ENCODE results near the gene GTPBP2. TPM values are rescaled to one million over a fixed set of nuclear protein-coding genes. Genes with fewer than 3 reads are reported as not detected.
"Not testable (repeated sequence)": the region's sequence is repeated elsewhere in the genome, so short reads cannot be mapped to it uniquely, and the experiment has no call there.

Gene GTPBP2
- total and polyA plus RNA-seq, 4 donors = 26.2 to 62.9 (median 43.9) TPM

GRCh38 chr6:43610431-43610830 is 18.6 kb downstream of the GTPBP2 start:
- no peaks in the 10 kb centered on the region for H3K4me1 ChIP-seq (ENCODE audit: control insufficient read depth, insufficient read depth, low read length)
- H3K27ac ChIP-seq (ENCODE audit: low read depth, low read length) = no peak overlapping the region
- H3K4me3 ChIP-seq (ENCODE audit: low read depth, low read length) = no peak overlapping the region
- H3K36me3 ChIP-seq (ENCODE audit: control insufficient read depth, insufficient read depth, low read length) = peaks cover 35% of the 10 kb centered on the region
- H3K27me3 ChIP-seq (ENCODE audit: control insufficient read depth, insufficient read depth, low read length) = no peaks in the 10 kb centered on the region
- no CpG with 5 or more reads among the region's 5 CpGs for WGBS (ENCODE audit: insufficient coverage)
- no peaks in the 10 kb centered on the region for H3K9me3 ChIP-seq (ENCODE audit: control insufficient read depth, insufficient read depth, low read length)
- no peak for DNase-seq (ENCODE audit: low read depth in 4 of 6, low spot score in 6 of 6)

DNA sequence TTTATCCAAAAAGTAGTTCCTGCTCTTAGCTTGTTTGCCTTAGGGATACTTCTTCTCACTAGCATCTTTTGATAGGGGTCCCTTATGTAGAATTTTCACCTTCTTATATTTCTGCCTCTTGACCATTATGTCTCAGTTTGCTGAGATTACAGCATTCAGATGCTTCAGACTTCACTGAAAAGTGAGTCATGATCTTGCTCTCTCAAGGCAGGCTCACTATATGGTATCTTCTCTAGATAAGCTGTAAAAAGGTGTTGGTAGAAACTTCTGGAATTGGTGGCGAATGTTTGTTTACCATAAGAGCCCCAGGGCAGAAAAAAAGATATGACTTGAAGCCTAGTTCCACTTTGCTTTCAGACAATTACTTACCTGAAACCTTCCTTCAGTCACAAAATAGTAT is 19.7 kb downstream of the GTPBP2 start:
- Histone ChIP-seq H3K9me3 (ENCODE audit: control insufficient read depth, insufficient read depth, low read length) (no peaks in the 10 kb centered on the region), H3K4me1 (ENCODE audit: control insufficient read depth, insufficient read depth, low read length) (no peaks in the 10 kb centered on the region), H3K27ac (ENCODE audit: low read depth, low read length) (no peak overlapping the region), H3K27me3 (ENCODE audit: control insufficient read depth, insufficient read depth, low read length) (no peaks in the 10 kb centered on the region), H3K36me3 (ENCODE audit: control insufficient read depth, insufficient read depth, low read length) (peaks cover 31% of the 10 kb centered on the region), H3K4me3 (ENCODE audit: low read depth, low read length) (no peak overlapping the region)
- WGBS (ENCODE audit: insufficient coverage) = no CpG with 5 or more reads among the region's 1 CpG
- DNase-seq (ENCODE audit: low read depth in 4 of 6, low spot score in 6 of 6) = no peak

DNA sequence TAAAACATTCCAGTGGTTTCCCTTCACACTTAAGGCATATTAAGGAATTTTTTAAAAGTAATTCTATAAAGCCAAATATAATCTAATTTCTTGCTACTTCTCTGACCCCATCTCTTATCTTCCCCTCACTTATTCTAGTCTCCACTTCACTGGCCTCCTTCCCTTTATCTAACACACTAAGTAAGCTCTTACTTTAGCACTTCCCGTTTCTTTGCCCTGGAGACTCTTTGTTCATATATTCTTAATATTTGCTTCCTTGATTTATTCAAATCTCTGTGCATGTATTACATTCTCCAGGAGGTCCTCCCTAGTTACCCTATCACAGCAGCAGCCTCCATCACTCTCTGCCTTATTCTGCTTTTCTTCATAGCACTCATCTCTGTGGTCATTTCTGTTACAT is 20.3 kb downstream of the GTPBP2 start:
- H3K4me3 ChIP-seq (ENCODE audit: low read depth, low read length) = no peak overlapping the region
- H3K4me1 ChIP-seq (ENCODE audit: control insufficient read depth, insufficient read depth, low read length) = no peaks in the 10 kb centered on the region
- peaks cover 26% of the 10 kb centered on the region for H3K36me3 ChIP-seq (ENCODE audit: control insufficient read depth, insufficient read depth, low read length)
- DNase-seq (ENCODE audit: low read depth in 4 of 6, low spot score in 6 of 6) = no peak
- no CpG with 5 or more reads among the region's 1 CpG for WGBS (ENCODE audit: insufficient coverage)
- no peaks in the 10 kb centered on the region for H3K27me3 ChIP-seq (ENCODE audit: control insufficient read depth, insufficient read depth, low read length)
- H3K27ac ChIP-seq (ENCODE audit: low read depth, low read length) = no peak overlapping the region
- H3K9me3 ChIP-seq (ENCODE audit: control insufficient read depth, insufficient read depth, low read length) = no peaks in the 10 kb centered on the region

DNA sequence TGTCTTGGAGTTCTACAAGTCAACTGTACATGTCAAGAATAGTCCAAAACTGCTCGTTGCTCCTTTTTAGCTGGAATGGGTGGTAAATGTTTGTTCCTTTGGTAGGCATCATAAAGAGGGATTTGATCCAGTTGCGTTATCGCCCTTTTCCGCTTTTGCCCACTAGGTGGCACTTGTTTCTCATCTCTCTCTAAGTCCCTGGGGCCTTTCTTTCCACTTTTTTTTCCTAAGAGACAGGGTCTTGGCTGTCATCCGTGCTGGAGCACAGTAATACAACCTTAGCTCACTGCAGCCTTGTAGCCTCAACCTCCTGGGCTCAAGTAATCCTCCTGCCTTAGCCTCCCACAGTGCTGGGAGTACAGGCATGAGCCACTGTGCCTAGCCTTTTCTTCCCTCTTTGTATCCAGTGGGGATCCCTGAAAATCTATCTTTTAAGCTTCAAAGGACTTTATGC is 20.7 kb downstream of the GTPBP2 start:
- H3K4me1 ChIP-seq (ENCODE audit: control insufficient read depth, insufficient read depth, low read length) = no peaks in the 10 kb centered on the region
- DNase-seq (ENCODE audit: low read depth in 4 of 6, low spot score in 6 of 6) = peak; percentile 43 to 93 (median 66)
- 7% methylated on average over 5 of the region's 5 CpGs for WGBS (ENCODE audit: insufficient coverage)
- no peaks in the 10 kb centered on the region for H3K27me3 ChIP-seq (ENCODE audit: control insufficient read depth, insufficient read depth, low read length)
- peaks cover 21% of the 10 kb centered on the region for H3K36me3 ChIP-seq (ENCODE audit: control insufficient read depth, insufficient read depth, low read length)
- H3K9me3 ChIP-seq (ENCODE audit: control insufficient read depth, insufficient read depth, low read length) = no peaks in the 10 kb centered on the region
- no peak overlapping the region for H3K4me3 ChIP-seq (ENCODE audit: low read depth, low read length)
- no peak overlapping the region for H3K27ac ChIP-seq (ENCODE audit: low read depth, low read length)

DNA sequence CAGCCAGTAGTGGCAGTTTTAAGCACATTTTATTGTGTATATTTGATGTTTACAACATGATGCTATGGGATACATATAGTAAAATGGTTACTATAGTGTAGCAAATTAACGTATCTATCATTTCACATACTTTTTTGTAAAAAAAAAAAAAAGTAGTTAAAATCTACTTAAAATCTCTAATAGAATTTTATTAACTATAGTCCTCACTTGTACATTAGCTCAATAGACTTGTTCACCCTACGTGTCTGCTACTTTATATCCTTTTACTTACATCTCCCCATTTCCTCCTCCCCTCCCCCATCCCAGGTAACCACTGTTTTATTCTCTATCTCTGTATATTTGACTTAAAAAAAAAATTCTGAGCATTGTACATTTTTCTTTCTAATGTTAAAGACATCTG is 23.0 kb downstream of the GTPBP2 start:
- Histone ChIP-seq H3K4me1 (ENCODE audit: control insufficient read depth, insufficient read depth, low read length) (no peaks in the 10 kb centered on the region), H3K4me3 (ENCODE audit: low read depth, low read length) (no peak overlapping the region), H3K27ac (ENCODE audit: low read depth, low read length) (no peak overlapping the region), H3K9me3 (ENCODE audit: control insufficient read depth, insufficient read depth, low read length) (no peaks in the 10 kb centered on the region), H3K36me3 (ENCODE audit: control insufficient read depth, insufficient read depth, low read length) (peaks cover 26% of the 10 kb centered on the region), H3K27me3 (ENCODE audit: control insufficient read depth, insufficient read depth, low read length) (no peaks in the 10 kb centered on the region)
- WGBS (ENCODE audit: insufficient coverage) = no CpG with 5 or more reads among the region's 2 CpGs
- DNase-seq (ENCODE audit: low read depth in 4 of 6, low spot score in 6 of 6) = no peak

DNA sequence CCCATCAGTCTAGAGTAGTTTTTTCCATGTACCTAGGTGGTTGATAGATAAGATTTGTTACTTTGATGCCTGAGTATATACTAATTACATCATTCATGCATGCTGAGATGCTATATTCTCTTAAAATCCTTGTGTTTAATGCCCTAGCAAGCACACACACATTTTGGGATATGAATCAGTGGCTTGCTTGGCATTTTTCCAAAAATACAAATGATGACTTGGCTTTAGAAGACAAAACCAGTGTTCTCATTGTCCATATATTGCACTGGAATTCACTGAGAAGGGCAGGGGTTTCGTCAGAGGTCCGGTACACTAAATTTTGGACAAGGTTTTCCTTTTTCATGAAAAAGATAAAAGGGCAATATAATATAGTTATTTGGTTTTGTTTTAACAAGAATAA is 24.9 kb downstream of the GTPBP2 start:
- Histone ChIP-seq H3K4me1 (ENCODE audit: control insufficient read depth, insufficient read depth, low read length) (no peaks in the 10 kb centered on the region), H3K4me3 (ENCODE audit: low read depth, low read length) (no peak overlapping the region), H3K27ac (ENCODE audit: low read depth, low read length) (no peak overlapping the region), H3K36me3 (ENCODE audit: control insufficient read depth, insufficient read depth, low read length) (peaks cover 29% of the 10 kb centered on the region), H3K9me3 (ENCODE audit: control insufficient read depth, insufficient read depth, low read length) (no peaks in the 10 kb centered on the region), H3K27me3 (ENCODE audit: control insufficient read depth, insufficient read depth, low read length) (no peaks in the 10 kb centered on the region)
- no CpG with 5 or more reads among the region's 2 CpGs for WGBS (ENCODE audit: insufficient coverage)
- DNase-seq (ENCODE audit: low read depth in 4 of 6, low spot score in 6 of 6) = peak in 1 of 6 donors; percentile 14

DNA sequence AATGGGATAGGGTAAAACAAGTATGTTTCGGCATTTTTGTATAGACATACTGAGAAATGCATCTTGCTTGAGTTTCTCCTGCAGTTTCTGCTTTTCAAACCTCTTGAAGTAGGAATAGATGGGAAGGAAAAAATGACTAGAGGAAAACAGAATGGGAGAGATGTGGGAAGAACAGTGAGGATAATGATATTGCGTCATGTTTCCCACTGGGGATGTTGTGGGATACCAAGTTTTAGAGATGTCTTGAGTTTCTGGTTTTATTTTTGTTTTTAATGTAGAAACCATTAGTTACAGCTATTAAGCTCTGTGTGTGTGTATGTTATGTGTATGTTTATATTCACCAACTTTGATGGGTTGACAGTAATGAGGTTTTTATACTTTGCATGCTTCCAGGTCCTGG is 28.5 kb downstream of the GTPBP2 start:
- WGBS (ENCODE audit: insufficient coverage) = 100% methylated on average over 1 of the region's 2 CpGs
- Histone ChIP-seq H3K36me3 (ENCODE audit: control insufficient read depth, insufficient read depth, low read length) (peaks cover 28% of the 10 kb centered on the region), H3K4me3 (ENCODE audit: low read depth, low read length) (no peak overlapping the region), H3K27me3 (ENCODE audit: control insufficient read depth, insufficient read depth, low read length) (no peaks in the 10 kb centered on the region), H3K4me1 (ENCODE audit: control insufficient read depth, insufficient read depth, low read length) (no peaks in the 10 kb centered on the region), H3K27ac (ENCODE audit: low read depth, low read length) (no peak overlapping the region), H3K9me3 (ENCODE audit: control insufficient read depth, insufficient read depth, low read length) (no peaks in the 10 kb centered on the region)
- no peak for DNase-seq (ENCODE audit: low read depth in 4 of 6, low spot score in 6 of 6)

- DNase-seq (ENCODE audit: low read depth in 4 of 6, low spot score in 6 of 6) = no peak
- no CpG with 5 or more reads among the region's 1 CpG for WGBS (ENCODE audit: insufficient coverage)
- no peak overlapping the region for H3K27ac ChIP-seq (ENCODE audit: low read depth, low read length)
- no peaks in the 10 kb centered on the region for H3K4me1 ChIP-seq (ENCODE audit: control insufficient read depth, insufficient read depth, low read length)
- no peaks in the 10 kb centered on the region for H3K9me3 ChIP-seq (ENCODE audit: control insufficient read depth, insufficient read depth, low read length)
- no peaks in the 10 kb centered on the region for H3K27me3 ChIP-seq (ENCODE audit: control insufficient read depth, insufficient read depth, low read length)
- no peak overlapping the region for H3K4me3 ChIP-seq (ENCODE audit: low read depth, low read length)
- peaks cover 11% of the 10 kb centered on the region for H3K36me3 ChIP-seq (ENCODE audit: control insufficient read depth, insufficient read depth, low read length)
Observed at GRCh38 chr6:43593938-43594337, 35.1 kb downstream of the GTPBP2 start.

- not testable (repeated sequence) for H3K27ac ChIP-seq (ENCODE audit: low read depth, low read length); H3K4me3 ChIP-seq (ENCODE audit: low read depth, low read length); DNase-seq (ENCODE audit: low read depth in 4 of 6, low spot score in 6 of 6); H3K27me3 ChIP-seq (ENCODE audit: control insufficient read depth, insufficient read depth, low read length); H3K9me3 ChIP-seq (ENCODE audit: control insufficient read depth, insufficient read depth, low read length); H3K4me1 ChIP-seq (ENCODE audit: control insufficient read depth, insufficient read depth, low read length)
- H3K36me3 ChIP-seq (ENCODE audit: control insufficient read depth, insufficient read depth, low read length) = peaks cover 31% of the 10 kb centered on the region
- WGBS (ENCODE audit: insufficient coverage) = no CpG with 5 or more reads among the region's 1 CpG
Observed at GRCh38 chr6:43589564-43589963, 39.5 kb downstream of the GTPBP2 start.

GRCh38 chr6:43588194-43588593 is 40.9 kb downstream of the GTPBP2 start:
- WGBS (ENCODE audit: insufficient coverage) = 93% methylated on average over 5 of the region's 5 CpGs
- Histone ChIP-seq H3K27ac (ENCODE audit: low read depth, low read length) (no peak overlapping the region), H3K4me1 (ENCODE audit: control insufficient read depth, insufficient read depth, low read length) (no peaks in the 10 kb centered on the region), H3K36me3 (ENCODE audit: control insufficient read depth, insufficient read depth, low read length) (peaks cover 40% of the 10 kb centered on the region), H3K27me3 (ENCODE audit: control insufficient read depth, insufficient read depth, low read length) (no peaks in the 10 kb centered on the region), H3K4me3 (ENCODE audit: low read depth, low read length) (no peak overlapping the region), H3K9me3 (ENCODE audit: control insufficient read depth, insufficient read depth, low read length) (no peaks in the 10 kb centered on the region)
- no peak for DNase-seq (ENCODE audit: low read depth in 4 of 6, low spot score in 6 of 6)

All from spinal cord (tissue), 10 donors.